GM19238 (cell line): ENCODE results near the gene HGFAC.

Experiments
- DNase-seq: peaks from one replicate; pipeline ENCODE4 v3.0.0; 2011; ENCODE audit warnings: low spot score; ENCODE audit not compliant: insufficient read length

The HGFAC gene

GRCh38 chr4:3441501-3442459 is at the start of gene HGFAC:
Gene HGFAC, plus strand, starts transcription at chr4:3441968. Its CDS starts 34 bp downstream, at chr4:3442002.
- DNase-seq: no peak

- DNase-seq: no peak
Measured at GRCh38 chr4:3392321-3392720, 49.4 kb upstream of the HGFAC start.

- no peak for DNase-seq
Measured at GRCh38 chr4:3393171-3393570, 48.6 kb upstream of the HGFAC start.

GRCh38 chr4:3396600-3396999 is 45.2 kb upstream of the HGFAC start:
- no peak for DNase-seq

GRCh38 chr4:3397128-3397527 is 44.6 kb upstream of the HGFAC start:
- no peak for DNase-seq

- DNase-seq: no peak
Measured at GRCh38 chr4:3399277-3400194, 42.2 kb upstream of the HGFAC start.

GRCh38 chr4:3401436-3402171 is 40.2 kb upstream of the HGFAC start:
- DNase-seq: no peak

GRCh38 chr4:3402491-3403347 is 39.0 kb upstream of the HGFAC start:
- DNase-seq: no peak

- no peak for DNase-seq
Measured at GRCh38 chr4:3403348-3403906, 38.3 kb upstream of the HGFAC start.

- no peak for DNase-seq
Measured at GRCh38 chr4:3404546-3404945, 37.2 kb upstream of the HGFAC start.

- DNase-seq: no peak
Measured at GRCh38 chr4:3405176-3405575, 36.6 kb upstream of the HGFAC start.

GRCh38 chr4:3406021-3406420 is 35.7 kb upstream of the HGFAC start:
- DNase-seq: no peak

- DNase-seq: no peak
Measured at GRCh38 chr4:3406431-3406830, 35.3 kb upstream of the HGFAC start.

GRCh38 chr4:3407171-3407771 is 34.5 kb upstream of the HGFAC start:
- no peak for DNase-seq

- DNase-seq: no peak
Measured at GRCh38 chr4:3407930-3408792, 33.6 kb upstream of the HGFAC start.

GRCh38 chr4:3408793-3409330 is 32.9 kb upstream of the HGFAC start:
- DNase-seq: no peak

- DNase-seq: no peak
Measured at GRCh38 chr4:3409571-3410091, 32.1 kb upstream of the HGFAC start.
